Spleen (tissue), 11 donors: ENCODE data around the gene TNP2. TPM values are rescaled to one million over a fixed set of nuclear protein-coding genes. Genes with fewer than 3 reads are reported as not detected.
"Not testable (repeated sequence)": the region's sequence is repeated elsewhere in the genome, so short reads cannot be mapped to it uniquely, and the experiment has no call there.

Experiments used
- DNase-seq: peaks from one replicate; pipeline ENCODE4 v3.0.0-alpha.2; 2020
- H3K27ac ChIP-seq, 8 donors: fragments of 200-600 bp; sonication (generic) in 7 of 8; 1 replicate in 4 of 8; 2 replicates in 4 of 8; pipeline versions ENCODE4 v1.5.0 to v1.8.0; 2016 to 2021; ENCODE audit warnings: inconsistent platforms in 4 of 8, mild to moderate bottlenecking in 4 of 8, moderate library complexity in 1 of 8
- H3K27me3 ChIP-seq, 7 donors: fragments of 200-600 bp; sonication (generic) in 6 of 7; replicated peaks in 1 of 7; 1 replicate in 4 of 7; 2 replicates in 3 of 7; pipeline versions ENCODE4 v1.5.0 to v1.8.0; 2016 to 2021; ENCODE audit warnings: inconsistent platforms in 3 of 7, mild to moderate bottlenecking in 1 of 7
- H3K36me3 ChIP-seq, 6 donors: fragments of 200-600 bp; sonication (generic) in 5 of 6; 1 replicate in 4 of 6; 2 replicates in 2 of 6; pipeline versions ENCODE4 v1.5.0 to v1.8.0; 2016 to 2021; ENCODE audit warnings: inconsistent platforms in 2 of 6
- H3K4me1 ChIP-seq, 6 donors: fragments of 200-600 bp; sonication (generic) in 5 of 6; 1 replicate in 3 of 6; 2 replicates in 3 of 6; pipeline versions ENCODE4 v1.5.0 to v1.8.0; 2016 to 2021; ENCODE audit warnings: inconsistent platforms in 3 of 6
- H3K4me3 ChIP-seq, 8 donors: fragments of 200-600 bp; sonication (generic) in 7 of 8; 1 replicate in 4 of 8; 2 replicates in 4 of 8; pipeline versions ENCODE4 v1.5.0 to v1.8.0; 2016 to 2021; ENCODE audit warnings: inconsistent platforms in 4 of 8, mild to moderate bottlenecking in 4 of 8, moderate library complexity in 2 of 8
- H3K9me3 ChIP-seq, 8 donors: fragments of 200-600 bp; sonication (generic) in 7 of 8; 1 replicate in 4 of 8; 2 replicates in 4 of 8; pipeline versions ENCODE4 v1.5.0 to v1.8.0; 2016 to 2021; ENCODE audit warnings: inconsistent platforms in 4 of 8
- POLR2A ChIP-seq, 3 donors: fragments of 450-650 bp; IDR thresholded peaks; one replicate each; pipeline ENCODE4 v1.5.1; 2017; ENCODE audit warnings: antibody characterized with exemption in 3 of 3, mild to moderate bottlenecking in 1 of 3
- POLR2AphosphoS5 ChIP-seq, 3 donors: sonication (generic); formaldehyde crosslinking; IDR thresholded peaks; one replicate each; pipeline ENCODE4 v1.5.1; 2017; ENCODE audit warnings: antibody characterized with exemption in 3 of 3
- WGBS, 5 donors: extraction: QIAGEN DNeasy Blood & Tissue Kit in 3 of 5; methylation state at CpG; one replicate each; pipeline versions ENCODE4 v1.1.5 to v1.1.7; 2013 to 2018; 5-methylcytosine and 5-hydroxymethylcytosine counted together
- intact Hi-C: fragments of 100-400 bp; cut with DNase I; formaldehyde crosslinking; loops from one replicate; pipeline ENCODE4 v1.15.0; 2023; ENCODE audit warnings: low total_unique reads
- polyA plus RNA-seq, 3 donors: library from polyadenylated mRNA; stranded (reverse); fragments of 200-250 nt; gene quantifications; one replicate each; pipeline ENCODE4 v1.2.1, GENCODE V29; 2013
- total RNA-seq, 7 donors: library from RNA; depleted of rRNA in 3 of 7; stranded (reverse); fragments of >200 nt in 3 of 7; fragmentation: NEBNext Ultra II Directional in 4 of 7; extraction: Animal tissue kit (Norgen Biotek cat#: 25700) in 4 of 7; gene quantifications; one replicate each; pipeline versions ENCODE4 v1.1.0 to v1.2.1, GENCODE V29; 2016 to 2021
- TF ChIP-seq, protein P1 (sequence below), 11 experiments: fragments of 200-600 bp in 7 of 11; fragments of 450-650 bp in 4 of 11; sonication (generic) in 4 of 11; IDR thresholded peaks in 8 of 11; conservative IDR thresholded peaks in 3 of 11; 1 replicate in 7 of 11; 2 replicates in 4 of 11; pipeline versions ENCODE4 v1.4.0 to v1.8.0; 2016 to 2021; ENCODE audit warnings: antibody characterized with exemption in 11 of 11, inconsistent platforms in 4 of 11, mild to moderate bottlenecking in 1 of 11
- donor health status: healthy with polysubstance abuse.
- donor health status: DM: no; HTN: no; CAD: no; lungs with moderate emphysema.
- donor health status: DM: no; HTN: no; CAD: no.
- donor health status: Bipolar disorder and iron deficiency.
- donor health status: healthy.
- donor health status: DM: no; HTN: no; CAD: no.
- donor health status: DM: yes; HTN: yes; CAD: no.

Gene TNP2
- total and polyA plus RNA-seq, 10 donors = not detected

DNA sequence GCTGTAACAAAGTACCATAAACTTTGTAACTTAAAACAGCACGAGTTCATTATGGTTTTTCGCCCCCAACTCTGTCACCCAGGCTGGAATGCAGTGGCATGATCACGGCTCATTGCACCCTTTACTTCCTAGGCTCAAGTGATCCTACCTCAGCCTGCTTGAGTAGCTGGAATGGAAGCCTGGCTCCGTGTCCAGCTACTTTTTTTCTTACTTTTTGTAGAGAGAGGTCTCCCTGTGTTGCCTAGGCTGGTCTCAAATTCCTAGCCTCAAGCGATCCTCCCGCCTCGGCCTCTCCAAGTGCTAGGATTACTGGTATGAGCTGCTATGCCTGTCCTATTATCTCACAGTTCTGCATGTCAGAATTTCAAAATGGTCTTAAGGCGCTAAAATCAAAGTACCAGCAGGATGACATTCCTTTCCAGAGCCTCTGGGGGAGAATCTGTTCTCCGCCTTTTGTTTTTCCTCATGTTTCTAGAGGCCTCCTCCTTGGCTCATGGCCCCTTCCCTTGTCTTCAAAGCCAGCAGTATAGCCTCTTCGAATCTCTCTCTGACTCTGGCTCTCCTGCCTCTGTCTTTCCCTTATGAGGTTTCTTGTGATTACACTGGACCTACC, 22.1 kb upstream of the TNP2 start:
- peaks cover 0 to 17% (median 0%) of the 10 kb centered on the region in 6 donors for H3K4me1 ChIP-seq
- H3K36me3 ChIP-seq = no peaks in the 10 kb centered on the region
- intact Hi-C loops = no loop called here
- no peaks in the 10 kb centered on the region for H3K9me3 ChIP-seq
- WGBS, 5 donors = 83 to 92% (median 86%) methylated on average over 10 of the region's 10 CpGs
- no peak overlapping the region for H3K27ac ChIP-seq
- H3K4me3 ChIP-seq = no peak overlapping the region
- DNase-seq = no peak
- TF ChIP-seq POLR2AphosphoS5 (IDR thresholded peaks at IDR 0.05) (no peak), POLR2A (IDR thresholded peaks at IDR 0.05) (no peak)
- TF ChIP-seq, protein P1, sequence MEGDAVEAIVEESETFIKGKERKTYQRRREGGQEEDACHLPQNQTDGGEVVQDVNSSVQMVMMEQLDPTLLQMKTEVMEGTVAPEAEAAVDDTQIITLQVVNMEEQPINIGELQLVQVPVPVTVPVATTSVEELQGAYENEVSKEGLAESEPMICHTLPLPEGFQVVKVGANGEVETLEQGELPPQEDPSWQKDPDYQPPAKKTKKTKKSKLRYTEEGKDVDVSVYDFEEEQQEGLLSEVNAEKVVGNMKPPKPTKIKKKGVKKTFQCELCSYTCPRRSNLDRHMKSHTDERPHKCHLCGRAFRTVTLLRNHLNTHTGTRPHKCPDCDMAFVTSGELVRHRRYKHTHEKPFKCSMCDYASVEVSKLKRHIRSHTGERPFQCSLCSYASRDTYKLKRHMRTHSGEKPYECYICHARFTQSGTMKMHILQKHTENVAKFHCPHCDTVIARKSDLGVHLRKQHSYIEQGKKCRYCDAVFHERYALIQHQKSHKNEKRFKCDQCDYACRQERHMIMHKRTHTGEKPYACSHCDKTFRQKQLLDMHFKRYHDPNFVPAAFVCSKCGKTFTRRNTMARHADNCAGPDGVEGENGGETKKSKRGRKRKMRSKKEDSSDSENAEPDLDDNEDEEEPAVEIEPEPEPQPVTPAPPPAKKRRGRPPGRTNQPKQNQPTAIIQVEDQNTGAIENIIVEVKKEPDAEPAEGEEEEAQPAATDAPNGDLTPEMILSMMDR (IDR thresholded peaks at IDR 0.05 in 8 of 11, conservative IDR thresholded peaks at IDR 0.05 in 3 of 11) = no peak
- peaks cover 0 to 10% (median 0%) of the 10 kb centered on the region in 7 donors for H3K27me3 ChIP-seq

DNA sequence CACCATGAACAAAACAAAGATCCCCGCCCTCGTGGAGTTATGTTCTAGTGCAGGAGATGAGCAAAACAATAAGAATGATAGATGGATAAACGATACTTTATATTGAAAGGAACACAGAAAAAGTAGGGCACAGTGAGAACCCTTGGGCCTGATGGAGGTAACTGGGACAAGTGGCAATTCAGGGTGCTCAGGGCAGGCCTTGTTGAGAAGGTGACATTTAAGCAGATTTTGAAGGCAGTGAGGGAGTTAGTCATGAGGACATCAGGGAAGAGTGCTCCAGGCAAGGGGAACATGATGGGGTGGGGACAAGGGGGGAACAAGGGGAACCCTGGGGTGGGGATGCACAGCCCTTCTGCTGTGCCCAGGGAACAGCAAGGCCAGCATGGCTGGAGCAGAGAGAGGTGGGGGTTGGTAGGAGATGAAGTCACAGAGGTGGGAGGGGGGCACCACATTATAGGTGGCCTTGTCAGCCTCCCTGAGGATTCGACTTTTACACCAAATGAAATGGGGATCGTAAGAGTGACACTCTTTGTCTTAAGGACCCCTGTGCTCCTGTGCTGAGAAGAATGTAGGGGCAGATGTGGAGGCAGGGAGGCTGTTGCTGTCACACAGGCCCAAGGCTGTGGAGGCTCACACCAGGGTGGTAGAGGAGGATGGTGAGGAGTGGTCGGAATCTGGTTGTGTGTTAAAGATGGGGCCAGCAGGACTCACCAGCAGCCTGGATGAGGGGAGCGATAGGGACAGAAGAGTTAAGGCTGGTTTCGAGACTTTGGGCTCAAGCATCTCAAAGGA, 21.2 kb upstream of the TNP2 start:
- TF ChIP-seq POLR2A (IDR thresholded peaks at IDR 0.05) (no peak), POLR2AphosphoS5 (IDR thresholded peaks at IDR 0.05) (no peak)
- TF ChIP-seq, protein P1 (IDR thresholded peaks at IDR 0.05 in 8 of 11, conservative IDR thresholded peaks at IDR 0.05 in 3 of 11) = no peak
- Histone ChIP-seq H3K27ac (no peak overlapping the region), H3K4me1 (peaks cover 0 to 13% (median 0%) of the 10 kb centered on the region in 6 donors), H3K4me3 (no peak overlapping the region), H3K9me3 (no peaks in the 10 kb centered on the region), H3K27me3 (peaks cover 0 to 10% (median 0%) of the 10 kb centered on the region in 7 donors), H3K36me3 (no peaks in the 10 kb centered on the region)
- 91 to 97% (median 92%) methylated on average over 8 of the region's 8 CpGs for WGBS, 5 donors
- DNase-seq = no peak
- intact Hi-C loops = no loop called here

DNA sequence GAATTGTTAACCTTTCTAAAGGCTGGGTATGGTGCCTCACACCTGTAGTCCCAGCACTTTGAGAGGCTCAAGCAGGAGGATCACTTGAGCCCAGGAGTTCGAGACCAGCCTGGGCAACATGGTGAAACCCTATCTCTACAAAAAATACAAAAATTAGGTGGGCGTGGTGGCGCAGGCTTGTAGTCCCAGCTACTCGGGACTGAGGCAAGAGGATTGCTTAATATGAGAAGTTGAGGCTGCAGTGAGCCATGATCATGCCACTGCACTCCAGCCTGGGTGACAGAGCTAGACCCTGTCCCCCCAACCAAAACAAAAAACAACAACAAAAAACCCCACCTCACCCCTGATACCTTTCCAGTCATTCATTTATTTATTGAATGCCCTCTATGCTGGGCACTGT, 20.6 kb upstream of the TNP2 start:
- H3K9me3 ChIP-seq, H3K4me3 ChIP-seq, H3K27ac ChIP-seq, H3K4me1 ChIP-seq, H3K36me3 ChIP-seq, DNase-seq, intact Hi-C loops, H3K27me3 ChIP-seq: not testable (repeated sequence)
- 67 to 88% (median 83%) methylated on average over 4 of the region's 4 CpGs for WGBS, 5 donors

DNA sequence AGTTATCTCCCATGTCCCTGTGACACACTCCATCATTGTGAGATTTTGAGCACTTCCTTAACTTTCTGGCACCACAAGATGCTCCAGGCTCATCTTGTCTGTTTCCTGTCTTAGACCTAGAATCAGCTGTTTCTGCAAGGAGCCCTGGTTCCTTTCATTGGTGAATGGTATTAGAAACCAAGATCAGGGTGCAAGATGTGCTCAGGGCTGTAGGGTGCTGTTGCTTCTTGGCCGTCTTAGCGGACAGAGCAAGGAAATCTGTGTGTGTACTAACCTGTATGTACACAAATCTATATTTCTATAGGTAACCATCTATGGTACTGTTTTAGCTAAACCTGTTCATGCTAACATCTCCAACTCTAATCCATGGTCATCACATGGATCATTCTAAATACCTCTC, 20.1 kb upstream of the TNP2 start:
- no peak for TF ChIP-seq POLR2A (IDR thresholded peaks at IDR 0.05)
- TF ChIP-seq POLR2AphosphoS5 (IDR thresholded peaks at IDR 0.05) = no peak
- TF ChIP-seq, protein P1 (IDR thresholded peaks at IDR 0.05 in 8 of 11, conservative IDR thresholded peaks at IDR 0.05 in 3 of 11) = no peak
- Histone ChIP-seq H3K27me3 (peaks cover 0 to 10% (median 0%) of the 10 kb centered on the region in 7 donors), H3K4me3 (no peak overlapping the region), H3K4me1 (peaks cover 0 to 2% (median 0%) of the 10 kb centered on the region in 6 donors), H3K36me3 (no peaks in the 10 kb centered on the region), H3K9me3 (no peaks in the 10 kb centered on the region), H3K27ac (no peak overlapping the region)
- DNase-seq = no peak
- intact Hi-C loops = no loop called here
- 93 to 98% (median 97%) methylated on average over 2 of the region's 2 CpGs for WGBS, 5 donors
